Astrocyte of the spinal cord (primary cell): ENCODE results near the gene ACP3.
"Not testable (repeated sequence)": the region's sequence is repeated elsewhere in the genome, so short reads cannot be mapped to it uniquely, and the experiment has no call there.

Experiments used
- DNase-seq: peaks from one replicate; pipeline ENCODE4 v3.0.0; 2011; ENCODE audit warnings: low read depth, low spot score
- H3K4me3 ChIP-seq: 2 replicates; pipeline ENCODE4 v1.5.1; 2011; ENCODE audit warnings: low read depth, mild to moderate bottlenecking, low read length, moderate library complexity
- in situ Hi-C: cut with HindIII; loops from 2 replicates; pipeline ENCODE4 v1.10.0; 2017; ENCODE audit warnings: low sequenced_read_pairs
- TF ChIP-seq, protein P1 (sequence below): IDR thresholded peaks from 2 replicates; pipeline ENCODE4 v1.5.1; 2012; ENCODE audit warnings: low read depth, mild to moderate bottlenecking, low read length, inconsistent platforms

Gene ACP3

GRCh38 chr3:132354916-132355702, 37.9 kb downstream of the ACP3 start:
- H3K4me3 ChIP-seq = no peak overlapping the region
- DNase-seq = no peak
- TF ChIP-seq, protein P1, sequence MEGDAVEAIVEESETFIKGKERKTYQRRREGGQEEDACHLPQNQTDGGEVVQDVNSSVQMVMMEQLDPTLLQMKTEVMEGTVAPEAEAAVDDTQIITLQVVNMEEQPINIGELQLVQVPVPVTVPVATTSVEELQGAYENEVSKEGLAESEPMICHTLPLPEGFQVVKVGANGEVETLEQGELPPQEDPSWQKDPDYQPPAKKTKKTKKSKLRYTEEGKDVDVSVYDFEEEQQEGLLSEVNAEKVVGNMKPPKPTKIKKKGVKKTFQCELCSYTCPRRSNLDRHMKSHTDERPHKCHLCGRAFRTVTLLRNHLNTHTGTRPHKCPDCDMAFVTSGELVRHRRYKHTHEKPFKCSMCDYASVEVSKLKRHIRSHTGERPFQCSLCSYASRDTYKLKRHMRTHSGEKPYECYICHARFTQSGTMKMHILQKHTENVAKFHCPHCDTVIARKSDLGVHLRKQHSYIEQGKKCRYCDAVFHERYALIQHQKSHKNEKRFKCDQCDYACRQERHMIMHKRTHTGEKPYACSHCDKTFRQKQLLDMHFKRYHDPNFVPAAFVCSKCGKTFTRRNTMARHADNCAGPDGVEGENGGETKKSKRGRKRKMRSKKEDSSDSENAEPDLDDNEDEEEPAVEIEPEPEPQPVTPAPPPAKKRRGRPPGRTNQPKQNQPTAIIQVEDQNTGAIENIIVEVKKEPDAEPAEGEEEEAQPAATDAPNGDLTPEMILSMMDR = no peak
- in situ Hi-C loops = no loop called here

- TF ChIP-seq, protein P1 = no peak
- H3K4me3 ChIP-seq = no peak overlapping the region
- DNase-seq = no peak
- in situ Hi-C loops = no loop called here
Measured at GRCh38 chr3:132356568-132356967, 39.4 kb downstream of the ACP3 start.

GRCh38 chr3:132360717-132361116, 43.5 kb downstream of the ACP3 start:
- in situ Hi-C loops = no loop called here
- TF ChIP-seq, protein P1 = no peak
- no peak overlapping the region for H3K4me3 ChIP-seq
- no peak for DNase-seq

- no peak for DNase-seq
- TF ChIP-seq, protein P1 = no peak
- no peak overlapping the region for H3K4me3 ChIP-seq
- in situ Hi-C loops = no loop called here
Measured at GRCh38 chr3:132362329-132362728, 45.1 kb downstream of the ACP3 start.

DNA sequence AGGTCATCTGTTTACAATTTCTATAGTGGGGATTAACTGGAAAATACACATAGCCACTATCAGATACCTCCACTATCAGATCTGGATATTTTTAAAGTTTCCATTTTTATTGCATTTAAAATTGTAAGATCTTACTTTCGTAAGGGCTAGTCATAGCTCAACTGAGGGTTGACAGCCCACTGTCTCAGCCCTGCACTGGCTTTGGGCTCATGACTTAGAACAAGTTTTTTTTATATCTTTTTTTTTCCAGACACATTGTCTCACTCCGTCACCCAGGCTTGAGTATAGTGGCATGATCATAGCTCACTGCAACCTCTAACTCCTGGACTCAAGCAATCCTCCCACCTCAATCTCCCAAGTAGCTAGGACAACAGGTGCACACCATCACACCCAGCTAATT, 51.3 kb downstream of the ACP3 start:
- in situ Hi-C loops = no loop called here
- TF ChIP-seq, protein P1 = no peak
- no peak overlapping the region for H3K4me3 ChIP-seq
- DNase-seq = no peak

GRCh38 chr3:132368962-132369361, 51.8 kb downstream of the ACP3 start:
- TF ChIP-seq, protein P1 = no peak
- no peak for DNase-seq
- in situ Hi-C loops = no loop called here
- no peak overlapping the region for H3K4me3 ChIP-seq

GRCh38 chr3:132376945-132377354, 59.7 kb downstream of the ACP3 start:
- DNase-seq, H3K4me3 ChIP-seq, in situ Hi-C loops: not testable (repeated sequence)
